Stimulated activated naive CD8-positive, alpha-beta T cell treated with anti-CD3 and anti-CD28 coated beads, Interleukin-15, Interleukin-2, amounts not matched to agents 100 ng/mL and 50 ng/mL, for 24 hours (primary cell): ENCODE data around the gene DPP10.

Experiments used
- H3K27ac Mint-ChIP-seq: one replicate; pipeline ENCODE4 v1.8.0; 2021; ENCODE audit warnings: mild to moderate bottlenecking, mixed read lengths
- H3K27me3 Mint-ChIP-seq: one replicate; pipeline ENCODE4 v1.8.0; 2021; ENCODE audit warnings: mixed read lengths
- H3K36me3 Mint-ChIP-seq: one replicate; pipeline ENCODE4 v1.8.0; 2021; ENCODE audit warnings: low read depth, mixed read lengths
- H3K4me1 Mint-ChIP-seq: one replicate; pipeline ENCODE4 v1.8.0; 2021; ENCODE audit warnings: low read depth, mixed read lengths
- H3K4me3 Mint-ChIP-seq: one replicate; pipeline ENCODE4 v1.8.0; 2021; ENCODE audit warnings: mild to moderate bottlenecking, mixed read lengths
- H3K9me3 Mint-ChIP-seq: one replicate; pipeline ENCODE4 v1.8.0; 2021; ENCODE audit warnings: mixed read lengths

Gene DPP10

DNA sequence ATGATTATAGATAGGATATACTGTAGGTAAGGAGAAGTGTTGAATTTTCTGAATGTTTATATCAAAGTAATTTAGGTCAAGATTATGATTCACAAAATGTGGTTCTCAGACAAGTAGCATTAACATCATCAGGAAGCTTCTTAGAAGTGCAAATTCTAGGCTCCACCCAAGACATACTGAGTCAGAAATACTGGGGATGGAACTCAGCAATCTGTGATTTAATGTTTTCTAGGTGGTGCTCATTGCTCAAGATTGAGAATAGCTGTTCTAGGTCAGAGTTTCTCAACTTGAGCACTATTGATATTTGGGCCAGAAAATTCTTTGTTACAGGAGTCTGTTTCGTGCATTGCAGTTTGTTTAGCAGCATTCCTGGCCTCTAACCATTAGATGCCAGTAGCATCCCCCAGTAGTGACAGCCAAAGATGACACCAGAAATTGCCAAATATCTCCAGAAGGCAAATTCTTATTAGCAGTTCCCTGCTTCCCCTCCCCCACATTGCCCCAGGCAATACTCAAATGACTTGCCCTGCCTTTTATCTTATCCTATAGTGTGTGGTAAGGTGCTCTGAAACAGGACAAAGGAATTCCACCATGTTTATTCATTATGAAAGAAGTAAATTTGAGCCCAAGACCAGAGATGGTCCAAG, 1001.2 kb downstream of the DPP10 start:
- Mint-ChIP-seq H3K9me3 (peaks cover 20% of the 10 kb centered on the region), H3K27me3 (no peaks in the 10 kb centered on the region), H3K4me1 (no peaks in the 10 kb centered on the region), H3K27ac (no peak overlapping the region), H3K4me3 (no peak overlapping the region), H3K36me3 (no peaks in the 10 kb centered on the region)

DNA sequence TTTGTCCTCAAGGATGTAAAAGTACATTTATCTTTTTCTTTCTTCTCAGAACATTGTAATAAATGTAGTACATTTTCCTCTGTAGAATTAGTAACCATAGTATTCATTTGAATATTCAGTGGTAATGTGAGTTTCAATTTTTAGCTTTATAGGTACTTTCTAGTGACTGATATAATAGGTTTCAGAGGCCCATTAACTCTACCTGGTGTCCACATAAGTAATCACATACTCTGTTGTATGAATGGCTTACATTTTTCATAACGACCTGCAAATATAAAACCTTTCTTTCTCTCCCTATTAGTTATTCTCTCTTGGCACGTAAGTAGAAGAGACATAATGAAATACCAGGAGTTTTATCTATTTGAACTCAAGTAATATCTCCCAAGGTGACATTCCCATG, 1017.6 kb downstream of the DPP10 start:
- Mint-ChIP-seq H3K4me1 (no peaks in the 10 kb centered on the region), H3K9me3 (peaks cover 8% of the 10 kb centered on the region), H3K4me3 (no peak overlapping the region), H3K27ac (no peak overlapping the region), H3K36me3 (no peaks in the 10 kb centered on the region), H3K27me3 (no peaks in the 10 kb centered on the region)

GRCh38 chr2:115480741-115481140, 1038.3 kb downstream of the DPP10 start:
- H3K4me3 Mint-ChIP-seq: no peak overlapping the region

DNA sequence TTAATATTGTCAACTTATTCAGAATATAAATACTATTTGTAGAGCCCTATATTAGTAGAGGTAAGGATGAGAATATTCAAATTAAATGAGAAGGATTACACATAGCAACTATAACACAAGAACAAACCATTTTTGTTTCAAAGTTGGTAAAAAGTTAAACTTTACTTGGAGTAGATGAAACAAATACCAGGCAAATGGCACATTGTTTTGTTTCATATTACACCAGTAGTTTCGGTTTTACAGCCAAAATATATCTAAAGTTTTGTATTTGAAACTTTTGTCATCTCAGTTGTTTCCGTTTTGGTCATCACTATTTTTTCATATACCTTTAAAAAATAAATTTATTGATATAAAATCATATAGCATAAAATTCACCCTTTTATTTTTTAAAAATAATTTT, 1039.4 kb downstream of the DPP10 start:
- no peaks in the 10 kb centered on the region for H3K27me3 Mint-ChIP-seq
- no peaks in the 10 kb centered on the region for H3K4me1 Mint-ChIP-seq
- peaks cover 17% of the 10 kb centered on the region for H3K9me3 Mint-ChIP-seq
- no peak overlapping the region for H3K4me3 Mint-ChIP-seq
- no peak overlapping the region for H3K27ac Mint-ChIP-seq
- H3K36me3 Mint-ChIP-seq: no peaks in the 10 kb centered on the region

More at GRCh38 chr2:115480741-115481140, 1038.3 kb downstream of the DPP10 start:
- Mint-ChIP-seq H3K9me3 (peaks cover 20% of the 10 kb centered on the region), H3K27me3 (no peaks in the 10 kb centered on the region), H3K4me1 (no peaks in the 10 kb centered on the region), H3K36me3 (no peaks in the 10 kb centered on the region), H3K27ac (no peak overlapping the region)

GRCh38 chr2:115483666-115484065, 1041.2 kb downstream of the DPP10 start:
- H3K27ac Mint-ChIP-seq: no peak overlapping the region
- H3K4me1 Mint-ChIP-seq: no peaks in the 10 kb centered on the region
- peaks cover 17% of the 10 kb centered on the region for H3K9me3 Mint-ChIP-seq
- H3K27me3 Mint-ChIP-seq: no peaks in the 10 kb centered on the region
- no peak overlapping the region for H3K4me3 Mint-ChIP-seq
- H3K36me3 Mint-ChIP-seq: no peaks in the 10 kb centered on the region

DNA sequence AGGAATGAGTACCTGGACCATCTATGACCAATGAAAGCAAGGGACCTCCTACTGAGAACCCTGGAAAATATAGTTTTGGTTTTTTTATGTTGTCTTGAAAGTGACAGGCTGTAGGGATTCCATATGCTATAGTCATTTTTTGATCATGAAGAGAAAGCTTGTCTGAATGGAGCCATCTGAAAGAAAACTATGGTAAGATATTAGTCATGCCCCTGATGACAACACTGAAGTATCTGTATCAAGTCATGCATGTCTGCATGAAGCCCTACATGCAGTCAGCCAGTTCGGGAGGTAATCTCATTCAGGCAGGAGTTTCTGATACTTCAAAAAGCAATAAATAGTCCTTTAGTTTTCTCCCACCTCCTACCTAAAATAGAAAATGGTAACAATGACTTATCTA, 1042.0 kb downstream of the DPP10 start:
- Mint-ChIP-seq H3K9me3 (peaks cover 12% of the 10 kb centered on the region), H3K36me3 (no peaks in the 10 kb centered on the region), H3K4me1 (no peaks in the 10 kb centered on the region), H3K27ac (no peak overlapping the region), H3K27me3 (no peaks in the 10 kb centered on the region), H3K4me3 (no peak overlapping the region)

- H3K27me3 Mint-ChIP-seq: no peaks in the 10 kb centered on the region
- no peaks in the 10 kb centered on the region for H3K4me1 Mint-ChIP-seq
- H3K27ac Mint-ChIP-seq: no peak overlapping the region
- no peak overlapping the region for H3K4me3 Mint-ChIP-seq
- H3K36me3 Mint-ChIP-seq: no peaks in the 10 kb centered on the region
- H3K9me3 Mint-ChIP-seq: peaks cover 12% of the 10 kb centered on the region
Measured at GRCh38 chr2:115484983-115485382, 1042.5 kb downstream of the DPP10 start.

GRCh38 chr2:115491186-115491793, 1048.8 kb downstream of the DPP10 start:
- Mint-ChIP-seq H3K27ac (no peak overlapping the region), H3K4me3 (no peak overlapping the region), H3K36me3 (no peaks in the 10 kb centered on the region), H3K9me3 (peaks cover 4% of the 10 kb centered on the region), H3K27me3 (no peaks in the 10 kb centered on the region), H3K4me1 (no peaks in the 10 kb centered on the region)

- Mint-ChIP-seq H3K4me1 (no peaks in the 10 kb centered on the region), H3K9me3 (peaks cover 3% of the 10 kb centered on the region), H3K4me3 (no peak overlapping the region), H3K27ac (no peak overlapping the region), H3K36me3 (no peaks in the 10 kb centered on the region), H3K27me3 (no peaks in the 10 kb centered on the region)
Measured at GRCh38 chr2:115505331-115505730, 1062.9 kb downstream of the DPP10 start.

DNA sequence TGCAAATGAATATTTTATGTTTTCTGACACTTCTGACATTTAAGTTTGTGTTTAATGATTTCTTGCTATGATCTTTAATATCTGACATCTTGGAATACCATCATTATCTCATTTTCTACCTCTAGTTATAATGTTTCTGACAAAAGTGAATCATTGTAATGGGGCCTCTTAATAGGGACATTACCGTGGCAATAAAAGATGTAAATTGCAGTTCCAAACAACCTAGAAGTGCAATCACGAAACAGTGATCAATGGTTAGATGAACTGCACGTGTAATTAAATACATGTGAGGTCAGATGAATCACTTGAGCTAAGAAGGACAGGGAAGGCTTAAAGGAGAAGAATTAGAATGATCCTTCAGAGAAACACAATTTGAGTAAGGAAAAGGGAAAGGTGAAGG, 1078.3 kb downstream of the DPP10 start:
- Mint-ChIP-seq H3K4me3 (no peak overlapping the region), H3K27me3 (no peaks in the 10 kb centered on the region), H3K9me3 (peaks cover 12% of the 10 kb centered on the region), H3K4me1 (no peaks in the 10 kb centered on the region), H3K27ac (no peak overlapping the region), H3K36me3 (no peaks in the 10 kb centered on the region)

DNA sequence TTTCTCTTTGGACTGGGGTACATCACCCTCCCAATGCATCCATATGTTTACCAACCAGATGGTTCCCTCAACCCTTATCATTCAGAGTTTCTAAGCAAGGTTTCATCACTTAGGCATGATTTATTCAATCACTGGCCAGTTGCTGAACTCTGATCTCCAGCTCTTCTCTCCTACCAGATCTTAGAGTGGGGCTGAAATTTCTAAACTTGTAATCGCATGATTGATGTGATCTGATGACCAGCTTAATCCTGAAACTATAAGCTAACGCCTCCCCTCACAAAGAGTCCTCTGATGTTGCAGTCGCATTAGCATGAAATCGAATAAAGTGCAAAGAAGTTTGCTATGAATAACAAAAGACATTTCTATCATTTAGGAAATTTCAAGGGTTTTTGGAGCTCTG, 1082.0 kb downstream of the DPP10 start:
- Mint-ChIP-seq H3K27me3 (no peaks in the 10 kb centered on the region), H3K9me3 (peaks cover 12% of the 10 kb centered on the region), H3K4me1 (no peaks in the 10 kb centered on the region), H3K36me3 (no peaks in the 10 kb centered on the region), H3K27ac (no peak overlapping the region), H3K4me3 (no peak overlapping the region)

DNA sequence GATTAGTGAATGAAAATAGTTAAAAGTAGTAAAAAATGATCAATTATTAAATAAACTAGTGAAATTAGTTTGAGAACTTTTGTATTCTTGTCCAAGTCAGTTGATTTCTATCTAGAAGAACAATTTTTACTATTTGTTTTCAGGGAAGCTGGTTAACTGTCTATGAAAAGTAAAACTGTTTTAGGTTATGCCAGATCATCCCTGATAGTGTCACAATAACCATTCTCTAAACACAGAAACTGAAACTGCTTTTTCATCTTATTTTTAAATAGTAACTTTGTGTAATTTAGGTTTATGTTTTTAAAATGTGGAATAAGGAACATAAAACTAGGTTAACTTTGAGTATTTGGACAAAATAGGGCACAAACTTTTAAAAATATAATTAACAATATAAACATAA, 1087.2 kb downstream of the DPP10 start:
- Mint-ChIP-seq H3K27ac (no peak overlapping the region), H3K4me1 (no peaks in the 10 kb centered on the region), H3K9me3 (no peaks in the 10 kb centered on the region), H3K4me3 (no peak overlapping the region), H3K36me3 (no peaks in the 10 kb centered on the region), H3K27me3 (no peaks in the 10 kb centered on the region)

DNA sequence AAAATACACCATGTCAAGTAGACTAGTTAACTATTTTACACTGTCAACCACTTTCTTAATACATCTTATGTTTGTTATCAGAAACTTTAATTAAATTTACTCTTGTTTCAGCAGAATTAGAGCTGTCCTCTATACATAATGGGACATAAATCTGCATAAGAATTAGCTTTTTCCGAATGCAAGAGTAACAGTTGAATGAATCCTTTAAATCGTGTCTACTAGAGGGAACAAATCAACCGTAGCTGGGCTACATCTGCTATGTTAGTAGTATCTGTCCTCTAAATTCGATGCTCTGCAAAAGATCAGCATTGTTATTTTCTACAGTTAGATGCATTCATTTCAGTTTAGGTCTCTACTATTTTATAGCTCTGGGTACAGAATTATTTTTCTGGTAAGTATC, 1090.6 kb downstream of the DPP10 start:
- no peak overlapping the region for H3K27ac Mint-ChIP-seq
- H3K27me3 Mint-ChIP-seq: no peaks in the 10 kb centered on the region
- H3K9me3 Mint-ChIP-seq: no peaks in the 10 kb centered on the region
- no peak overlapping the region for H3K4me3 Mint-ChIP-seq
- no peaks in the 10 kb centered on the region for H3K4me1 Mint-ChIP-seq
- no peaks in the 10 kb centered on the region for H3K36me3 Mint-ChIP-seq

GRCh38 chr2:115541814-115542213, 1099.4 kb downstream of the DPP10 start:
- H3K27ac Mint-ChIP-seq: no peak overlapping the region
- peaks cover 6% of the 10 kb centered on the region for H3K9me3 Mint-ChIP-seq
- no peaks in the 10 kb centered on the region for H3K4me1 Mint-ChIP-seq
- no peak overlapping the region for H3K4me3 Mint-ChIP-seq
- H3K36me3 Mint-ChIP-seq: no peaks in the 10 kb centered on the region
- no peaks in the 10 kb centered on the region for H3K27me3 Mint-ChIP-seq

GRCh38 chr2:115542331-115542730, 1099.9 kb downstream of the DPP10 start:
- Mint-ChIP-seq H3K36me3 (no peaks in the 10 kb centered on the region), H3K9me3 (peaks cover 6% of the 10 kb centered on the region), H3K4me3 (no peak overlapping the region), H3K27ac (no peak overlapping the region), H3K27me3 (no peaks in the 10 kb centered on the region), H3K4me1 (no peaks in the 10 kb centered on the region)

- Mint-ChIP-seq H3K4me3 (no peak overlapping the region), H3K36me3 (no peaks in the 10 kb centered on the region)
Measured at GRCh38 chr2:115543024-115543423, 1100.6 kb downstream of the DPP10 start.

More at GRCh38 chr2:115543024-115543423, 1100.6 kb downstream of the DPP10 start:
- no peak overlapping the region for H3K27ac Mint-ChIP-seq
- H3K27me3 Mint-ChIP-seq: no peaks in the 10 kb centered on the region
- no peaks in the 10 kb centered on the region for H3K4me1 Mint-ChIP-seq
- peaks cover 6% of the 10 kb centered on the region for H3K9me3 Mint-ChIP-seq
